GM12873 (cell line): ENCODE data around the gene SPAG5.
A peak's percentile ranks its signal among the peaks of the same experiment; 100 is the strongest.

ENCODE experiments used
- CTCF ChIP-seq: IDR thresholded peaks from 2 replicates; pipeline ENCODE4 v1.5.1; 2012; ENCODE audit warnings: low read depth, mild to moderate bottlenecking, moderate library complexity, low read length, control low read depth; ENCODE audit not compliant: insufficient read depth; ENCODE audit errors: missing control alignments

Gene SPAG5

DNA sequence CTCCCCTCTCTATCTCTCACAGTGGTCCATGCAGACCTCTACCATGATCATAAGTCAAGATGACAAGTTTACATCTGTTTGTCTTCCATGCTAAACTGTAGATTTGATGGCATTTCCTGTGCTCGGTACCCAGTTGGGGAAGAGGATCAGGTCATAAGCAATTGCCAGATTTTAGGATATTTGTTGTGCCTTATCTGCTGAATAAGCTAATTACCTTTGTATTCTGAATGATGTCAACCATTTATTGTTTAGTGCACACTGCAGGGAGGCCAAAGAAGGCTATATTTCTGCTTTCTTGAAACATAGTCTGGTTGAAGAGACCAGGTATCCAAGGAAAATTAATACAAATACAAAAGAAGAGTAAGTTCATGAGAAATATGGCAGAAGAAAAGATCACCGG lies 16.3 kb downstream of the SPAG5 start:
- TF ChIP-seq CTCF = no peak

- TF ChIP-seq CTCF = no peak
Measured at GRCh38 chr17:28580959-28581358, 17.9 kb downstream of the SPAG5 start.

GRCh38 chr17:28579526-28579925 lies 19.3 kb downstream of the SPAG5 start:
- no peak for TF ChIP-seq CTCF

DNA sequence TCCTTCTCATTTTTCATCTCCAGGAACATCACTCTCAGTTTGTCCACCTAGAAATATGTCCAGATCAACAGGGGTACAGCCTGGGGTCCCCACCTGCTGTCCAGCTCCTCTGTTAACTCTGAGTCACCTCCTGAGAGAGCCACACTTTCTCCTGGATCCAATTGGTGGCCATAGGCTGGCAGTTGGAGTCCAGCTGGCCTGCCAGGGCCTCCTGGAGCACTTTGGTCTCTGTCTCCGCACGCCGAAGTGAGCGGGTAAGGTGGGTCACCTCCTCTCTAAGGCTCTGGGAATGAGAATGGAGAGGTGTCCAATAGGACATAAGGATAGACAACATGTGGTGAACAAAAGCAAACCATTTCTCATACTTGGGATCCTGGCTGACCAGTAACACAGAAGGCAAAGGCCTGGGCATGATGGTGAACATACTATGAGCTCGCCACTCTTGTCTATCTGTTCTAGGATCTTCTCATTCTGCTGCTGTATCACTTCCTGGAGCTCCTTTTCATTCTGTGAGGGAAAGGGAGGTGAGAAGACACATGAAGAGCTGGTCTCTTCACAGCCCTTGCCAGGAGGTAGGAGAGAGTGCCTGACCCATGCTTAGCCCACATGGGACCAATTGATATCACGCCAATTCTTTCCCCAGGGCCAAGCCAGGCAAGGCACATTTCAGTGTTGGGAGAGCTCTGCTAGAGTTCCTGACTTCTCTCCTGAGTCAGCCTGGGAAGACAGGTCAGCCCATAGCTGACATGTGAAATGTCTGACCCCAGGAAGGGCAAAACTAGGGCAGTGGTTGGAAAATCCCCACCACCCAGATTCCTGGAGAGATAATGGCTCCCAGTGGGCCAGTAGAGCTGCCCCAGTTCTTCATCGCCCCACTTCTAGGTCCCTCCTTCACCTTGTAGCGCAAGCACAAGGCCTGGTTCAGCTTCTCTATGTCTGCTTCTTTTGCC lies 20.3 kb downstream of the SPAG5 start:
- no peak for TF ChIP-seq CTCF

DNA sequence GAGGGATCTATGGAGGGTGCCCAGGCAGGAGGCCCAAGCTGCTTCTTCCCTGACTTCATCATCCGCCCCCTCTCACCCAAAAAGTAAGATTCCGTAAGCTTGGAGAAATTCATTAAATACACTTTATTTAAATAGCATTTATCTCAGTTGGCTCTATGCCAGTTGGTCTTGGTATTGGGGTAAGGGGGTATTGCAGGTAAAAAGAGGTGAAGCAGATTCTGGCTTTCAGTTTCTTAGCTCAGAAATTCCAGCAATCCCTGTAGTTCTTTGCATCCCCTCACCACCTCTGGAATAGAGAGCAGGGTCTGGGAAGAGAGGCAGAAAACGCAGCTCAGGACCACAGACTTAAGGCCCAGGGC lies 21.4 kb downstream of the SPAG5 start:
- no peak for TF ChIP-seq CTCF

DNA sequence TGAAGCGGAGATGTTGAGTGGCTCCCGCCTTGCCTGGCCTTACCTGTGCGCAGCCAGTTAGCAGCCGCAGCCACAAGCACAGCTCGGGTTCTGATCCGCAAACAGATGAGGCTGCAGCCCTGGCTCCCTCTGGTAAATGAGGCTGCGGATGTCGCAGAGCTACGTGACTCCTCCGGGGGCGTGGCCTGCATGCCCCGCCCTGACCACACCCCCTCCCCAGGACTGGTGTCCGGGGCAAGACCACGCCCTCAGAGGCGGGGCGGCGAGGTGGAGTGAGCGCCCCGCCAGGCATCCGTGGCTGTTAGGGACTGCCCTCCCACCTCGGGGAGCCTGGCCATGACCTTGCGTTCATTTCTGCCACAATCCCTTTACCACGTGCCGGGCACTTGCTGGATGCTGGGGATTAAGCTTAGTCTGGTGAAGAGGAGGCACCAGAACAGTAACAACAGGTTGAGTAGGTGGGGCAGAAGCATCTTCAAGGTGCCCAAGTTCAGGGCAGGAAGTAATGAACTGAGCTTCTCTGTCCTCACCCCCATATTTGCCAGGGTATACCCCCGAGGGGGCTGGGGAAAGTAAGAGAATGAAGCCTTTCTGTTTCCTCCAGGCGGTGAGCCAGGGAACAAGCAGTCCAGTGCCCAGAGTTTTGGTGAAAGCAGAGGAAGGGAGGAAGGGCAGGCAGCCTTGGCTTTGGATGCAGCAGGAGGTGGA lies 21.9 kb downstream of the SPAG5 start, which contains the start of gene ALDOC:
TSS of gene ALDOC (minus strand) at position 138 of the 708 bp plus-strand sequence. CDS start 1,363 bp downstream, outside the sequence.
- TF ChIP-seq CTCF = no peak

- TF ChIP-seq CTCF = peak; percentile 39
Measured at GRCh38 chr17:28575126-28575795, 23.6 kb downstream of the SPAG5 start.
